PC-9 (cell line): ENCODE data around the gene RAB3B.

Source experiments
- EZH2 ChIP-seq: fragments of 200-600 bp; sonication (generic); IDR thresholded peaks from 2 replicates; pipeline ENCODE4 v1.8.0; 2017; ENCODE audit warnings: antibody characterized with exemption, low read depth
- TF ChIP-seq, protein P1 (sequence below): fragments of 200-600 bp; sonication (generic); conservative IDR thresholded peaks from 2 replicates; pipeline ENCODE4 v1.6.1; 2017; ENCODE audit warnings: mixed run types, antibody characterized with exemption, mild to moderate bottlenecking, moderate library complexity

GRCh38 chr1:51922040-51922439 is 68.5 kb downstream of the RAB3B start:
- TF ChIP-seq, protein P1, sequence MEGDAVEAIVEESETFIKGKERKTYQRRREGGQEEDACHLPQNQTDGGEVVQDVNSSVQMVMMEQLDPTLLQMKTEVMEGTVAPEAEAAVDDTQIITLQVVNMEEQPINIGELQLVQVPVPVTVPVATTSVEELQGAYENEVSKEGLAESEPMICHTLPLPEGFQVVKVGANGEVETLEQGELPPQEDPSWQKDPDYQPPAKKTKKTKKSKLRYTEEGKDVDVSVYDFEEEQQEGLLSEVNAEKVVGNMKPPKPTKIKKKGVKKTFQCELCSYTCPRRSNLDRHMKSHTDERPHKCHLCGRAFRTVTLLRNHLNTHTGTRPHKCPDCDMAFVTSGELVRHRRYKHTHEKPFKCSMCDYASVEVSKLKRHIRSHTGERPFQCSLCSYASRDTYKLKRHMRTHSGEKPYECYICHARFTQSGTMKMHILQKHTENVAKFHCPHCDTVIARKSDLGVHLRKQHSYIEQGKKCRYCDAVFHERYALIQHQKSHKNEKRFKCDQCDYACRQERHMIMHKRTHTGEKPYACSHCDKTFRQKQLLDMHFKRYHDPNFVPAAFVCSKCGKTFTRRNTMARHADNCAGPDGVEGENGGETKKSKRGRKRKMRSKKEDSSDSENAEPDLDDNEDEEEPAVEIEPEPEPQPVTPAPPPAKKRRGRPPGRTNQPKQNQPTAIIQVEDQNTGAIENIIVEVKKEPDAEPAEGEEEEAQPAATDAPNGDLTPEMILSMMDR = no peak
- TF ChIP-seq EZH2 = no peak
